Right lobe of liver (tissue), 4 donors: Measurements from ENCODE around the gene UTF1.

ENCODE experiments used
- POLR2A ChIP-seq: fragments of 450-650 bp; IDR thresholded peaks from one replicate; pipeline ENCODE4 v1.6.1; 2017; ENCODE audit warnings: antibody characterized with exemption, mild to moderate bottlenecking
- TF ChIP-seq, protein P1 (sequence below), 4 donors: fragments of 200-600 bp in 3 of 4; fragments of 450-650 bp in 1 of 4; IDR thresholded peaks; one replicate each; pipeline versions ENCODE4 v1.5.1 to v1.8.0; 2016 to 2022; ENCODE audit warnings: antibody characterized with exemption in 4 of 4, mild to moderate bottlenecking in 2 of 4
- donor health status: DM: no; HTN: no; CAD: no.
- donor health status: DM: no; HTN: no; CAD: no.
- donor health status: DM: no; HTN: yes; CAD: no.

GRCh38 chr10:133206356-133207040, 23.5 kb upstream of the UTF1 start:
- TF ChIP-seq, protein P1, sequence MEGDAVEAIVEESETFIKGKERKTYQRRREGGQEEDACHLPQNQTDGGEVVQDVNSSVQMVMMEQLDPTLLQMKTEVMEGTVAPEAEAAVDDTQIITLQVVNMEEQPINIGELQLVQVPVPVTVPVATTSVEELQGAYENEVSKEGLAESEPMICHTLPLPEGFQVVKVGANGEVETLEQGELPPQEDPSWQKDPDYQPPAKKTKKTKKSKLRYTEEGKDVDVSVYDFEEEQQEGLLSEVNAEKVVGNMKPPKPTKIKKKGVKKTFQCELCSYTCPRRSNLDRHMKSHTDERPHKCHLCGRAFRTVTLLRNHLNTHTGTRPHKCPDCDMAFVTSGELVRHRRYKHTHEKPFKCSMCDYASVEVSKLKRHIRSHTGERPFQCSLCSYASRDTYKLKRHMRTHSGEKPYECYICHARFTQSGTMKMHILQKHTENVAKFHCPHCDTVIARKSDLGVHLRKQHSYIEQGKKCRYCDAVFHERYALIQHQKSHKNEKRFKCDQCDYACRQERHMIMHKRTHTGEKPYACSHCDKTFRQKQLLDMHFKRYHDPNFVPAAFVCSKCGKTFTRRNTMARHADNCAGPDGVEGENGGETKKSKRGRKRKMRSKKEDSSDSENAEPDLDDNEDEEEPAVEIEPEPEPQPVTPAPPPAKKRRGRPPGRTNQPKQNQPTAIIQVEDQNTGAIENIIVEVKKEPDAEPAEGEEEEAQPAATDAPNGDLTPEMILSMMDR (IDR thresholded peaks at IDR 0.05), result no peak
- TF ChIP-seq POLR2A, result no peak
